ENCODE data around the gene DMRTA2. TPM values are rescaled to one million over a fixed set of nuclear protein-coding genes. Genes with fewer than 3 reads are reported as not detected.

Gene DMRTA2
- total RNA-seq, 2 donors from 2014 or later = not detected

- Mint-ChIP-seq H3K36me3 (ENCODE audit: low read depth) (peaks cover 14% of the 10 kb centered on the region), H3K27ac (no peak overlapping the region), H3K4me3 (no peak overlapping the region), H3K27me3 (peaks cover 80% of the 10 kb centered on the region), H3K4me1 (peaks cover 13% of the 10 kb centered on the region), H3K9me3 (no peaks in the 10 kb centered on the region)
- ATAC-seq (replicated peaks) = no peak
These were observed 4.0 kb upstream of the DMRTA2 start for GRCh38 chr1:50427086-50427817.

- Mint-ChIP-seq H3K4me3 (peak overlapping the region; percentile 9), H3K4me1 (peaks cover 19% of the 10 kb centered on the region), H3K36me3 (ENCODE audit: low read depth) (peaks cover 19% of the 10 kb centered on the region), H3K9me3 (no peaks in the 10 kb centered on the region), H3K27ac (no peak overlapping the region), H3K27me3 (peaks cover 83% of the 10 kb centered on the region)
- ATAC-seq (replicated peaks) = no peak
These were observed 3.5 kb upstream of the DMRTA2 start for GRCh38 chr1:50426702-50427085.

GRCh38 chr1:50426108-50426700 lies 3.0 kb upstream of the DMRTA2 start:
- no peaks in the 10 kb centered on the region for H3K9me3 Mint-ChIP-seq
- H3K27ac Mint-ChIP-seq = no peak overlapping the region
- peak overlapping the region; percentile 9 for H3K4me3 Mint-ChIP-seq
- peaks cover 22% of the 10 kb centered on the region for H3K4me1 Mint-ChIP-seq
- H3K36me3 Mint-ChIP-seq (ENCODE audit: low read depth) = peaks cover 19% of the 10 kb centered on the region
- no peak for ATAC-seq (replicated peaks)
- H3K27me3 Mint-ChIP-seq = peaks cover 81% of the 10 kb centered on the region

- Mint-ChIP-seq H3K27me3 (peaks cover 77% of the 10 kb centered on the region), H3K4me1 (peaks cover 22% of the 10 kb centered on the region), H3K4me3 (peak overlapping the region; percentile 13), H3K27ac (no peak overlapping the region), H3K36me3 (ENCODE audit: low read depth) (peaks cover 20% of the 10 kb centered on the region), H3K9me3 (no peaks in the 10 kb centered on the region)
- ATAC-seq (replicated peaks) = no peak
These were observed 2.3 kb upstream of the DMRTA2 start for GRCh38 chr1:50425376-50426107.

- Mint-ChIP-seq H3K4me3 (peak overlapping the region; percentile 81), H3K36me3 (ENCODE audit: low read depth) (peaks cover 26% of the 10 kb centered on the region), H3K27me3 (peaks cover 78% of the 10 kb centered on the region), H3K9me3 (no peaks in the 10 kb centered on the region), H3K4me1 (peaks cover 28% of the 10 kb centered on the region), H3K27ac (peak overlapping the region; percentile 1)
- no peak for ATAC-seq (replicated peaks)
These were observed 1.7 kb upstream of the DMRTA2 start for GRCh38 chr1:50424884-50425375.

- Mint-ChIP-seq H3K27ac (peak overlapping the region; percentile 1), H3K9me3 (no peaks in the 10 kb centered on the region), H3K27me3 (peaks cover 75% of the 10 kb centered on the region), H3K36me3 (ENCODE audit: low read depth) (peaks cover 30% of the 10 kb centered on the region), H3K4me3 (peak overlapping the region; percentile 81), H3K4me1 (peaks cover 31% of the 10 kb centered on the region)
- ATAC-seq (replicated peaks) = peak; percentile 49
These were observed 1.0 kb upstream of the DMRTA2 start for GRCh38 chr1:50424045-50424883.

- no peak overlapping the region for H3K27ac Mint-ChIP-seq
- H3K4me3 Mint-ChIP-seq = peak overlapping the region; percentile 81
- no peaks in the 10 kb centered on the region for H3K9me3 Mint-ChIP-seq
- H3K27me3 Mint-ChIP-seq = peaks cover 69% of the 10 kb centered on the region
- peaks cover 30% of the 10 kb centered on the region for H3K36me3 Mint-ChIP-seq (ENCODE audit: low read depth)
- ATAC-seq (replicated peaks) = peak; percentile 37
- peaks cover 31% of the 10 kb centered on the region for H3K4me1 Mint-ChIP-seq
These were observed 392 bp upstream of the DMRTA2 start for GRCh38 chr1:50423670-50424000.

GRCh38 chr1:50422675-50422945 lies 633 bp downstream of the DMRTA2 start:
- no peaks in the 10 kb centered on the region for H3K9me3 Mint-ChIP-seq
- no peak for ATAC-seq (replicated peaks)
- H3K4me3 Mint-ChIP-seq = peak overlapping the region; percentile 81
- peaks cover 31% of the 10 kb centered on the region for H3K4me1 Mint-ChIP-seq
- H3K36me3 Mint-ChIP-seq (ENCODE audit: low read depth) = peaks cover 30% of the 10 kb centered on the region
- no peak overlapping the region for H3K27ac Mint-ChIP-seq
- H3K27me3 Mint-ChIP-seq = peaks cover 66% of the 10 kb centered on the region

- H3K9me3 Mint-ChIP-seq = no peaks in the 10 kb centered on the region
- H3K36me3 Mint-ChIP-seq (ENCODE audit: low read depth) = peaks cover 30% of the 10 kb centered on the region
- no peak for ATAC-seq (replicated peaks)
- peaks cover 31% of the 10 kb centered on the region for H3K4me1 Mint-ChIP-seq
- peaks cover 64% of the 10 kb centered on the region for H3K27me3 Mint-ChIP-seq
- no peak overlapping the region for H3K27ac Mint-ChIP-seq
- H3K4me3 Mint-ChIP-seq = peak overlapping the region; percentile 81
These were observed 1.2 kb downstream of the DMRTA2 start for GRCh38 chr1:50421768-50422674.

GRCh38 chr1:50421366-50421748 lies 1.9 kb downstream of the DMRTA2 start:
- no peak for ATAC-seq (replicated peaks)
- no peaks in the 10 kb centered on the region for H3K9me3 Mint-ChIP-seq
- peak overlapping the region; percentile 81 for H3K4me3 Mint-ChIP-seq
- peaks cover 30% of the 10 kb centered on the region for H3K36me3 Mint-ChIP-seq (ENCODE audit: low read depth)
- H3K4me1 Mint-ChIP-seq = peaks cover 35% of the 10 kb centered on the region
- peaks cover 69% of the 10 kb centered on the region for H3K27me3 Mint-ChIP-seq
- H3K27ac Mint-ChIP-seq = no peak overlapping the region

- Mint-ChIP-seq H3K4me3 (peak overlapping the region; percentile 51), H3K9me3 (no peaks in the 10 kb centered on the region), H3K4me1 (peaks cover 37% of the 10 kb centered on the region), H3K36me3 (ENCODE audit: low read depth) (peaks cover 30% of the 10 kb centered on the region), H3K27me3 (peaks cover 71% of the 10 kb centered on the region), H3K27ac (no peak overlapping the region)
- no peak for ATAC-seq (replicated peaks)
These were observed 2.4 kb downstream of the DMRTA2 start for GRCh38 chr1:50420689-50421365.

GRCh38 chr1:50419907-50420677 lies 3.2 kb downstream of the DMRTA2 start:
- peak overlapping the region; percentile 51 for H3K4me3 Mint-ChIP-seq
- peaks cover 30% of the 10 kb centered on the region for H3K36me3 Mint-ChIP-seq (ENCODE audit: low read depth)

More at GRCh38 chr1:50419907-50420677, 3.2 kb downstream of the DMRTA2 start:
- H3K9me3 Mint-ChIP-seq = no peaks in the 10 kb centered on the region
- H3K4me1 Mint-ChIP-seq = peaks cover 37% of the 10 kb centered on the region
- H3K27me3 Mint-ChIP-seq = peaks cover 68% of the 10 kb centered on the region
- ATAC-seq (replicated peaks) = no peak
- H3K27ac Mint-ChIP-seq = no peak overlapping the region

All from activated T-helper 17 cell treated with anti-CD3 and anti-CD28 coated beads, Interleukin-2, amount 50 U/mL, for 72 hours (primary cell).